NCI-H1105 treated with DMSO at 0.1 percent for 48 hours (cell line): ENCODE results near the gene PITX2.

Experiments used
- DNase-seq: peaks from one replicate; lab custom pipeline; 2025; lab: John Stamatoyannopoulos, UW

PITX2 gene

DNA sequence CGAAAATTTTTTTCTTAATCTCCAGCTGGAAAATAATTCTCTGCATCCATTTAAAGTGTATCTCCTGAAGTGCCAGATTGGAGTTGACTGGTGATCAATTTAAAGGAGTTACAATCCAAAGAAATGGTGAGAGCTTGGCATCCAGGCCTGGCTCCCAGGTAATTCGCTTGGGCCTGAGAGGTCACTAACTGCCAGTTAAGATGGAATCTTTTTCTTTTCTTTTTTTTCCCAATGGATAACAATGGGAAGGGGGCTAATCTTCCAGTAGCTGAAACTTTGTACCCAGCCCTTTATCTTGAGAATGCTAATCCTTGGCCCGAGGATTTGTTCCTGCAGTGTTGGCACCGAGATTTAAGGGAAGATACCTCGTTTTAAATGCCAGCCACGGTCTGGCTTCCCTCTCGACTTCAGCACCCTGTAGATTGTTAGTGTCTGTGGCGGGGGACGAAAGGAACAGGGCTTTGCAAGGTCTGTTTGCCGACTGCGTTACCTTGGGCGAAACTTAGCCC lies 13.3 kb upstream of the PITX2 start:
- DNase-seq = no peak

DNA sequence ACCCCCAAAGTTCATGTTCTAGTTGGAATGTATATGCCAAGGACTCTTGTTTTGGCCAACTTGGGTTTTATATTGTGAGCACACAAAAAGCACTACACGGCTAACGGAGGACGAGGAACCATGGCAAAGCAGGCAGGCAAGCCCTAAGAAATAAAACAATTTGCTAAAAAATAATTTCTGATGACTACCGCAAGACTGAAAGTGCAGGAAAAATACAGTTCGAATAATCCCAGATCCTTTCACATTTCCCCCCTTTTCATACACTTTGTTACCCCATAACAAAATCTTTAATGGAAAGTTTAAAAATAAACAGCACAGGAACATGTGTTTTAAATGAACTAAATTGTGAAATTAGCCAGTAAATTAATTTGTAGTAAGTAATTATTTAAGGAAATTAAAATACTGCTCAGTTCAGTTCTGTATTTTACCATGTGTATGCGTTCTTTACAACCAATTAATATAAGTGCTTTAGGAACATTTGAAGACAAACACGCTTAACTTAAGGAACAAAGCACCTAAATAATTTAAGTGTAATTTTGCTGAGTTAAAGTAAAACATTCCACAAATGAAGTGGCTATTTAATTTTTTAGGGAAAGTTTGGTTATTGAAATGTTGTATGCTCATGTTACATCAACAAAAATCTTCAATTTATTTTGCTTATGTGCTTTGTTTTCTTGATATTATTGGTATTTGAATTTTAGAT lies 12.4 kb upstream of the PITX2 start:
- DNase-seq = no peak

DNA sequence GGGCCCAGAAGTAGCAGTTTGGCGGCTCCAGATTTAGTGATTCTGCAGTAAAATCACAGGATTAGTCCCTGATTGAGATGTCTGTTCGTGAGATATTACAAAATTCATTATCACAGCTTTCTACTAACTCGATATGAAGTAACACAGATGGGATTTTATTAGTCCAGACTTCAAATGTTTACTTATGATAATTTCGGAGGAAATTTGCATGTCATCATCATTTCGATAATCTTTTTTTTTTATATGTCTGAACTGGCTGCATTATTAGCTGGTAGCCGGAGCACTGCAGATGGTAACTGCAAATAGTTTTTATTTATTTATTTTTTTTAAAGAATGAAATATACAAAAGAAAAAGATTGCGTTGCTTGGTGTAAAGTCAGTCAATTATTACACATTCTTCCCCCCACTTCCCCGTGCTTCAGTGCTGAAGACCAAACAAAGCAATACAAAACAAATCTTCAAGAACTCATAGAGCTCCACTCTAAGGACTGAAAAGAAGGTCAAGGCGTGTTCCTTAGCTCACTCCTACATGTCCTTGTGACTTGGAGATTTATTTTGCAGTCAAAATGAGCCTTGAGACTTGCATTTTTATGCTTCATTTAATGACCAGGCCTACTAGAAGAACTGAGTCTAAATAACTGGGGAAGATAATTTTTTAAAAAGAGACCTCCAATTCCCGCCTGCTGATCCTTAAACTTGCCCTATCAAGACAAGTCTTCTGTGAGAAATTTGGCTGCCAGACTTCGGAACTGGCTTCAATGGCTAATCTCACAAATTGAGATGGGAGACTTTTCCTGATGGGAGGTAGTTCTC lies 11.7 kb upstream of the PITX2 start:
- DNase-seq = no peak

DNA sequence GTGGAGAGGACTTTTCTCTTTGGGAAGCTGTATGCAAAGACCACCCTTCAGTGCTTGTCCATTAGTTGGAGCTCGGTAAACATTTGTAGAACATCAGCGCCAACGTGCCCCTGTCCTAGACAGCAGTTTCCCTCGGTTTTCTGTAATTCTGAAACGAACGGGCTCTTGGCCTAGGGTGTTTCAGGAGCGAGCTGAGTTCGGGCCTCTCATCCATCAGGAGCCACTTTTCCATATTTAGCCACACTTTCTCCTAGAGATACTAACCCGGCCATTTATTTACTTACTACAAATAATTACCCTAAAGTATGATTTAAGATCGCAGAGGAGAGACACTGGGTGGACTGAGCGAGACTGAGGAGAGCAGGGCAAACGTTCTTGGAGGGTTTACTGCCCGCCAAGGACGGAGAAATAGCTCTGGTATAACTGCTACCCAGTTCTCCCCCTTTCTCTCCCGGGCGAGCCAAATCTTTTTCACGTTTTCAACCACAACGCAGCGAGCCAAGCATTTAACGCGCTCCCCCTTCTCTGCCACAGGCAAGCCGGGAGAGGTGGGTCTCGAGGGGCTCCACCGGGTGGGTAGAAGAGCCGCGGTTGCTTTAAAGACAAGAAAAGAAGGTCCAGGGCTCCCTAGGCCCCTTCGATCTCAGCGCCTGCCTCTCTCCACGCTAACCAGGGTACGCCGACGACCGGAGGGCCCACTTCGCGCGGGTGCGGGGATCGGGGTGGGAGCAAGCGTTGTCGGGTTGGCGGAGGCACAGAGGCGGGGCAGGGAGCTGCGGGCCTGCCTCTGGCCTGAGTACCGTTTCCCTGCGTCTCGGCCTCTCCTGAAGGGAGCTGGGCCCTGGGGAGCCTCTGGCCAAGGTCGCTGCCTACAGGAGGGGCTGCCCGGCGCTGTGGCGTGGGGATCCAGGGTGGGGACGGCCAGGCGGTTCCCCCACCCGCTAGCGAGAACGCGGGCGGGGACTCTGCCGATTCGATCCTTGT lies 10.8 kb upstream of the PITX2 start:
- DNase-seq = no peak

DNA sequence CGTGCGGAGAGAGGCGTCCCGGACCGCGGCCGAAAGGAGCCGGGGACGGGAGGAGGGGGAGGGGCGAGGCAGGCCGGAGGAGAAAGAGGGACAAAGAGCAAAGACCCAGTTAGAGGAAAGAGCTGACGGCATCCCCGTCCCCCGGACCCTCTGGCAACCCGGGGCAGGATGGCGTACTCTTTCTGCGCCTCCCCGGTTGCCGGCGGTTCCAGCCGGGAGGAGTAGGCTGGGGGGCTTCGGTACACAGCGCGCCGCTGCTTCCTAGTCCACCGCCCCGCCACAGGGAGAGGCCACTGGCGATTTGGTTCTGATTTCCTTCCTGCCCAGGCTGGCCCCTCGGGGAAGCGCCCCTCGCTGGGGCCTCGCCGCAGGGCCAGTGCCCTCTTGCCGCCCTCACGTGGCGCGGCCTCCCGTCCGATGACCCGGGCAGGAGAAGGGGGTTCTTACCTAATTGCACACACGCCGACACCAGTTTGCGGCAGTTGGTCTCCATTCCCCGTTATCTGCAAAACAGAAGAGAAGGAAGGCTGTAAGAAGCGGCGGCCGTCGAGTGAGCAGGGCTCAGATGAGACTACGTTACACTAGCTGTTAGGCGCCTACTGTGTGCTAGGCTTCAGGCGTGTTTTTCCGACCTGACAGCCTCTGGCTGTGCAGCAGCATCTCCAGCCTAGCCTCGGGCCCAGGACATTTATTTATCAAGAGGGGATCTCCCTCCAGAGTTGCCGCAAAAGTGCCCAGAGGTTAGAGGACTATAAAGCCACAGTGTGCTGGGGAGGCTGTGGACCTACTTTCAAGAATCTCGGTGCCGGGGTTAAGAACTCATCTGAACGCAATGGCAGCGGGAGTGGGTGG lies 9.9 kb upstream of the PITX2 start:
- no peak for DNase-seq

DNA sequence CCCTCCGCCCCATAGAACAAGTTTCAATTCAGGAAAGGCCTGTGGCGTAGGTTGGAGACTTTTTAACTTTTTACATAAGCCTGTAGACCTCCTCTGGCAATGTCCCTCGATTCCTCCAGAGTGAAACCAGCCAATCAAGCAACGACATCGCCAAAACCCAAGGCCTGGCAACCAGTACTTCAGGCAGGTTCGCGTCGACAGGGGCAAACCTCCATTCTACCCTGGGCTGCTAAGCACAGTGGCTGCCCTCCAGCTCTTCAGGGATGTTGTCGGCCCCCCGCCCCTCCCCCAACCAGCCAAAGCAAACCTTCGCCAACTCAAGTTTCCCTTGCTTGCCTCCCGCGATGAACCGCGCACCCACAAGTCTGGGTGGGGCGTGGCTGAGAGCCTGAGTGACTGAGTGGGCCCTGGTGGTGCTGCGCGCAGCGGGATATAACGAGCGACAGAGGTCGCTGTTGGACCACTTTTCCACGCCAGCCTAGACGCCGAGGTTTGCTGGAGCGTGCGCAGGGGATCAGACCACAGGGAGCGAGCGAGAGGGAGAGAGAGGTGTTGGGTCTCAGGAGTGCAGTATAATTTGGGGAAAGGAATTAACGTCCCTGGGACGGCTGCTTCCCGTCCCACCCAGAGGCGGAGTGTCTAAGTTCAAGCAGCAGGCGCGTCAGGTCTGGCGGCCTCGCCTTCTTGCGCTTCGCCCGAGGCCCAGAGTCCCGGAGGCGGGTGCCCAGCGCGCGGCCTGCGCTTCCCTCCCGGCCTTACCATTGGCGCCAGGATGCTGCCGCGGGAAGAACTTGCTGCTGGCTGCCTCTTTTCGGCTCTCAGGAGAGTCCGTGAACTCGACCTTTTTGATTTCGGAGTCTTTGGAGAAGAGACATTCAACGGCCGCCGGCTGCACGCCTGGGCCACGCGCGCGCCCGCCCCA lies 9.0 kb upstream of the PITX2 start:
- DNase-seq = peak; percentile 30

DNA sequence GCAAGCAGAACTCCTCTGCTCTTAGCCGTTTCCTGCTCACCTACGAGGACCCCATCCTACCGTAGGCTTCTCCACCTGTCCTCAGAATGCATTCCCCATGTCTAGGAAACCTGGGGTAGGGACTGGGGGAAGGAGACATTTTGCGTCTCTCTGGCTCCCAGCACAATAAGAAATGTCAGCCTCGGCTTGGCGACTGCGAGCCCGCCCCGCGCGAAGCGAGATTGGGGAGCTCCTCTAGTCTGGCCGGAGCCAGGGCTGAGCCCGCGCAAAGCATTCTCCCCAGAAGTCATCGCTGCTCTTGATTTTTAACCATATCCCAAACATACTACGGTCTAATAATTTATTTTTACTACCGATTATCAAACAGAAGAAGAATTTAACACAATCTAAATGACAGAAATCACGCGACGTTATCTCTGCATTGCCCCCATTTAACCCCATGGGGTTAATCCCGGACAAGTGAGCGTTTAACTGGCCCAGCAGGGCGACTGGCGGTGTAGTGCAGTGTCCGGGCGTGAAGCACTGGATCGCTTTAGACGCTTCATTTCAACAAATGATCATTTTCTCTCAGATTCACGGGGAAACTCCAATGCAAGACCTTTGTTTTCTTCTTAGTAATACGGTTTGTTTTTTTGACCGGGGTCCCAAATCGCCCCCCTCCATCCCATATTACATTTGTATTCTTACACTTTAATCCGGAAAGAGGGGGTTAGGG lies 8.0 kb upstream of the PITX2 start:
- DNase-seq = no peak

DNA sequence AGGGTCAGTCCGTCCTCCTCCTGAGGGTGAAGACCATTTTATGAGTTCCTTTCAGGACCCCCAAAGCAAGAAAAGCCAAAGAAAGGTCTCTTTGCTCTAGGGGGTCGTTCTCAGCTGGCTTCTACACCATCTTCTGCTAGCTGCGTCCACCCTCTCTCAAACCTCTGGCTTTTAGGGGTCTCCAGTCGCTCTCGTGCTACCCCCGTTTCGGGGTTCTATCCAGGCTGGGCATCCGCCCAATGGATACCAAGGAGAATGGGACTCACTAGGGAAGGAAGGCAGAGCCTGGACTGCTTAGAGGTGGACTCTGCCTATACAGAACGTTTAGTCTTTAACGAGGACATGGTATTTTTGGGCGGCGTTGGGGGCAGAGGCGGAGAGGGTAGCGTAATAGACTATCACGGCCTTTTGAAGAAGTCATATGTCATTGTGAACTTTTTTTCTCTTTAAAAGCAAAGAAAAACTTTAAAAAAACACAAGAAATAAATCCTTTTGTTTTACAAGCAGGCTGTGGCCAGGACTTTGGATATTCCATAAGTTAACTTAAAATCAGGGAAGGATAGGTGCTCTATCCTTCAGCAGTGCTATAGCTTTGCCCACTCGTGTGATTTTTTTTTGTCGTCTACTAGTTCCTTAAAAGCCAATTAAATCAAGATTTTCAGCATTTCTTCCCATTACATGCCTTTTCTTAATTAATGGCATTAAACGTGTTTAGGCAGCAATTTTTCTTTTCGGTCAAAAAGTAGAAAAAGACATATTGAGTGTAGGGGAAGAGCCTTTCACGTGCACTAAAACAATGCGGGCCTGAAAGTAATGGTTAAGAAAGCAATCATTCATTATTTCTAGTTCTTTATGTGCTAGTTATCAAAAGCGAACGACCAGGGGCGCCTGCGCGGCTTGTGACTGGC lies 7.2 kb upstream of the PITX2 start:
- DNase-seq = no peak

DNA sequence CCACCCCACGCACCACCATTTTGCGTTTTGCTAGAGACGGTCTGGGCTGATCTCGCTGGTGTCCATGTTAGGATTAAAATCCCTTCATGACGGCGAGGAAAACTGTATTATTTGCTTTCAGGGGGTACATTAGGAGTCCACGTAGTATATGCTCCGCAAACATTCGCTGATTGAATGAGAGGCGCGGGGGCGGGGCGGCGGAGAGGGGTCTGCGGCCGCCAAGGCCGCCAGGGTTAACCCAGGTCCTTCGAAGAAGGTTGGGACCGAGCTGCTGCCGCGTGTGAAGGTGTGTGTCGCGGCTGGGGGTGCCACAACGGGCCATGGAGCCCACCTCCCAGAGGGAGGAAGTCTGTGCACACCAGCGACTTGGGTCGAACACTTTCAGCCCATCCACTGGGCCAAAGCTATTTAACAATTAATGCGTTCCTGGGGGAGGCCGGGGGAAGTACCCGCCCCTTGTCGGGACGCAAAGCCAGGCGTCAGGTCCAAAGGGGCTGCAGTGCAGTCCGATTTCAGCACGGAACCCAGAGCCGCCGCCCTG lies 6.4 kb upstream of the PITX2 start:
- no peak for DNase-seq

DNA sequence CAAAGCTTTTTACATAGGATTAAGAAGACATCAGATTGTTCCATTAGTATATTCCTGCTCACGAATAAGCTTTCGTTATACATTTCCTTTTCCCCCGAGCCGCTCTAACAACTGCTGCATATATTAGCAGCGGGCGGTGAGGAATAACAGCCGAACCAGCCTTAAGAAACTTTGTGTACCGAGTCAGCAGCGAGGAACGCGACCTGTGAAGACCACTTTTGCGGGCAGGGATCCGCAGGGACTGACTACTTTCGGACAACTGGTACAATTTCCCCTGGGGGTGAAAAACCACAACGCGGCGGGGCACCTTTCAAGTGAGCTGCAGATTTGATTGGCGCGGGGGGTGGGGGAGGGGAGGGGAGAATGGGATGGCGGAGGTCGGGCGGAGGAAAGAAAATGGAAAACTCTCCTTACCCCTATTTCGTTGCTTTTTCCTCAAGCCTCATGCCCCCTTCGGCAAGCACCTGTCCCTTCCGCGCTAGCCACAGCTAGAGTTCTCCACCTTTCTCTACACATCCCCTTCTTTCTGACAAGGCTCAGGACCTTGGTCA lies 5.9 kb upstream of the PITX2 start:
- DNase-seq = no peak

DNA sequence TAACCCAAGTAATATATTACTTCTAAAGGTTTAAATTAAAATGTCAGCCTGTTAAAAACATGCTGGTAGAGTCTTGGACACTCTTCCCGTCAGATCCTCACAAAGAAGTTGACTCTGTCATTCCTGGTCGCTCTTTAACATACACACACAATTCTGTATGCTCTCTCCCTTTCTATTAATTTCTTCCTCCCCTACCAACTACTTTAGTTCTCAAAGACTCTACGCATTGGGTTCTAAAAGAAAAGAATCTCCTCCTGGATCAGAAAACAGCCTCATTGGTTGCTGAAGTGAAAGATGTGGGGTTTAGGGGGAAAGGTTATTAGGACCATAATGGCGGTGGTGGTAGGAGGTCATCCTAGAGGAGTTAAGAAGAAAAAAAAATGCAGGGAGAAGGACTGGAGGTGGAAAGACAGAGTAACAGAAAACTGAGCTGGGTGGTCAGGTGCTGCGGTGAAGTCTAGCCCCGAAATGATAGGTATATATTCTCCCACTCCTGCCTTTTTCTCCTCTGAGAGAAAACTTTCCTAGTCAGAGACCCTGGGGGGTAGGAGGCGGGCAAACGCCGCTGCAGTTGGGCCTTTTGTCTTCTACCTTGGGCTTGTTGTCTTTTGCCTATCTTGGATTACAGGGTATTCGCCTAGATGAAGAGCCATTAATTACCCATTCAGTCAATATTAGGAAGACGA lies 5.2 kb upstream of the PITX2 start:
- no peak for DNase-seq

DNA sequence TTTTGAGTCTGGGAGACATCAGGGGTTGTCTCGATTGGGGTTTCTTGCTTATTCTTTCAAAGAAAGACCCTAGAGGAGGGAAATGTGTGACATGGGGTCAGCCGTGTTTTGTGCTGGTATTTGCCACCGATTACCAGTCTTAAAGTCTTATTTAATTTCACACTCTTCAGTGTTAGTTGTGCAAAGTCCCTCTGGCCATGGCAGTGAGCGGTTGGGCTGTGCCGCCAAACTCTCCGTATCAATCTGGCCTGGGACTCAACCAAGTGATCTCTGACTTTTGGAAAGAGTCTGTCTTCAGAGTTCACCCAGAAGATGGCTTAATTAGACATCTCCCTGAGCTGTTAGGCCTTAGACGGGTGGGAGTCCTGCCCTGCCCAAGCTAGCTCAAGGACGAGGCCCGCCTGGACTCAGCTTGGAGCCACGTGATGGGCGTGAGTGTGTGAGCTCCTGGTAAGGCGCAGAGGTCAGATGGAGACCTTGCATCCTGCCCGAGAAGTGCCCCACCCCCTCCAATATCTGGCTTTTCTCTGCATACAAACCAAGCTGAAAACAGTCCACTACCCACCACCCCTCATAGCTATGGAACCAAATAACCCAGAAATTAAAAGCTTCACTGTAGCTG lies 3.8 kb upstream of the PITX2 start:
- no peak for DNase-seq

DNA sequence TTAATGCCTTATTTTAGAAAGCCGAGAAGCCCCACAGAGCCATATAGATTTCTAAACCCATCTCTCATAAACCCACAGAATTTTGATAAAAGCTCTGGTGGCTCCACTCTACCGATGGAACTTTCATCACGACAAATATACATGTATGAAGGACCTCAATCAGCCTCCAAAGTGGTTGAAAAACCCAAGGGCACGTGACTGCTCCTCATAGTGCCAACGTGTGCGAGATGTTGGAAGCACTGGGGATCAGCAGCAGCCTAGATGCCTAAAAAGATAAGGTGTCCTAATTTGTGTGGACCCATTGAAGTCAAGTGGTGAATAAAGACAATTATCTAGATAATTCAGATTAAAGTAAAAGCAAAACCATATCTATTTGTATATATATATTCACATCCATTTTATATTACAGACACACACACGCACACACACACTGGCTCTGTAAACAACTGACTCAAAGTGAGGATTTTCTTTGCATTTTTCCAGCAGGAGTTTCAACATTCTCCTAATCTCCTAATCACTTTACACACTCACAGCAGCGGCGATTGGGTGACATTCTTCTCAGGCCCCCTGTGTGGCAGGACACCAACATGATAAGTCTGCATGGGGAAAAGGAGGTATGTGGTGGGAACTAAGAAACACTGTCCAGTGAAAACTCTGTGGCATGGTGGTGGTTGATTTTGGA lies 2.8 kb upstream of the PITX2 start:
- DNase-seq = no peak

DNA sequence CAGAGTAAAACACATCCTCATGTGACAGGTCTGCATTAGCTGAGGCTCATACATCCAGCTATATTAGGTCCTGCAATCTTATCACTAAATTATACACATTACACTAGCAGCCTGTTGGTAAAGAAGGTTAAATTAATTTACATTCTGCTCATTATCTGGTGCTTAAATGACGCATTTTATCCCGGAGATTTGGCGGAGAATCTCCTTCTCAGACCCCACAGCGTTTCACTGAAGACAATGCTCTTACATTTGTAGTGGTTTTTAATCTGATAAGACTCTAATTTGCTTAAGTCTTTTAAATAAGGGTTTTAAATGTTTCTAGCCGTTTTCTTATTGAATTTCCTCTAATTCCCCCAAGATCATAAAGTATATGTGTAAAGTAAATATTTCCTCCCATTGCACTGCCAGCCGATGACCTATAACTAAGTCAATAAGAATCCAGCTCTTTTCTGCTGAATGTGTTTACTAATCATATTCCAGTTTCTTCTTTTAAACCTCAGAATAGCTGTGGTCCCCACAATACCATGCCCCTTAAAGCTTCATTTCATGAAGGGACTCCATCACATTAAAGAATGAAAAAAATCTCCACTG lies 2.1 kb upstream of the PITX2 start:
- no peak for DNase-seq

DNA sequence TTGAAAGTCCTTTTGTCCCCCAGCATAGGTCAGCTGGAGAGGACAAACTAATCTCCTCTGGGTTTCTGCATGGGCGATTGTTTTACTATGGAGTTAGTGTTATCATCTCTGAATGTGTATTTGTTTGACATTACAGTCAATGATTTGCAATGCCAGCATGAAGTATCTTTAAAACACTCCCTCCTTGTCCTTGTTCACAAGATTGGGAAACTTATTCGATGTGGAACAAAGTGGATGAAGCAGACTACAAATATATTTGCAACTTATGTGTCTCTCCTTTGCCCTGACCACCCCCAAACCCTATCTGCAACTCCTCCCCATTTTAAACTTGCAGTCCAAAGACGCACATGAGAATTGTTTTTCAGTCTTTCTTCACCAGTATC lies 1.5 kb upstream of the PITX2 start:
- DNase-seq = no peak
